SK-N-SH treated with all-trans-retinoic acid at 6 μM for 48 hours (cell line): ENCODE results near the gene CSGALNACT2.

ENCODE experiments used
- ATAC-seq: fragments of 200-7000 bp; cut with Tn5 transposase; 3 replicates; pipeline ENCODE4 v1.9.1; 2020; ENCODE audit warnings: mild to moderate bottlenecking, moderate library complexity
- ARNTL ChIP-seq: fragments of 450-650 bp; formaldehyde crosslinking; IDR thresholded peaks from 2 replicates; pipeline ENCODE4 v1.5.0; 2020; ENCODE audit warnings: low read depth, mild to moderate bottlenecking, moderate library complexity, borderline replicate concordance
- BACH2 ChIP-seq: fragments of 250-450 bp; sonication (Bioruptor Pico); IDR thresholded peaks from 2 replicates; pipeline ENCODE4 v1.9.0; 2021; ENCODE audit warnings: mild to moderate bottlenecking, borderline replicate concordance
- CSDC2 ChIP-seq: fragments of 250-450 bp; sonication (Bioruptor Pico); IDR thresholded peaks from 2 replicates; pipeline ENCODE4 v1.5.0; 2020; ENCODE audit warnings: mild to moderate bottlenecking, moderate library complexity
- GLIS3 ChIP-seq: fragments of 250-450 bp; sonication (Bioruptor Pico); IDR thresholded peaks from 2 replicates; pipeline ENCODE4 v1.5.0; 2020; ENCODE audit warnings: mild to moderate bottlenecking, moderate library complexity
- ISL1 ChIP-seq: fragments of 250-450 bp; sonication (Bioruptor Pico); IDR thresholded peaks from 2 replicates; pipeline ENCODE4 v2.1.2; 2022; ENCODE audit warnings: mild to moderate bottlenecking, moderate library complexity
- OSR1 ChIP-seq: fragments of 250-450 bp; sonication (Bioruptor Pico); IDR thresholded peaks from 2 replicates; pipeline ENCODE4 v1.8.0; 2022; ENCODE audit warnings: moderate library complexity, mild to moderate bottlenecking, inconsistent platforms
- RARB ChIP-seq: fragments of 250-450 bp; sonication (Bioruptor Pico); IDR thresholded peaks from 2 replicates; pipeline ENCODE4 v1.8.0; 2021; ENCODE audit warnings: mild to moderate bottlenecking, moderate library complexity
- SNAI2 ChIP-seq: fragments of 250-450 bp; sonication (Bioruptor Pico); IDR thresholded peaks from 2 replicates; pipeline ENCODE4 v1.5.0; 2020; ENCODE audit warnings: mild to moderate bottlenecking, moderate library complexity
- TCF4 ChIP-seq: fragments of 250-450 bp; sonication (Bioruptor Pico); IDR thresholded peaks from 2 replicates; pipeline ENCODE4 v1.8.0; 2021; ENCODE audit warnings: mild to moderate bottlenecking, moderate library complexity, borderline replicate concordance
- TOX ChIP-seq: fragments of 250-450 bp; sonication (Bioruptor Pico); IDR thresholded peaks from 2 replicates; pipeline ENCODE4 v1.8.0; 2021; ENCODE audit warnings: mild to moderate bottlenecking, moderate library complexity, borderline replicate concordance
- ZFP30 ChIP-seq: fragments of 450-650 bp; formaldehyde crosslinking; IDR thresholded peaks from 2 replicates; pipeline ENCODE4 v1.5.0; 2022; ENCODE audit warnings: mild to moderate bottlenecking, moderate library complexity
- ZNF70 ChIP-seq: fragments of 450-650 bp; formaldehyde crosslinking; IDR thresholded peaks from 2 replicates; pipeline ENCODE4 v1.5.0; 2020; ENCODE audit warnings: mild to moderate bottlenecking, moderate library complexity
- ZNF8 ChIP-seq: fragments of 450-650 bp; formaldehyde crosslinking; IDR thresholded peaks from 2 replicates; pipeline ENCODE4 v1.5.0; 2020; ENCODE audit warnings: mild to moderate bottlenecking, moderate library complexity
- TF ChIP-seq, protein P1 (sequence below): fragments of 250-450 bp; sonication (Bioruptor Pico); IDR thresholded peaks from 2 replicates; pipeline ENCODE4 v1.5.0; 2020; ENCODE audit warnings: mild to moderate bottlenecking, moderate library complexity
- TF ChIP-seq, protein P2 (sequence below): fragments of 250-450 bp; sonication (Bioruptor Pico); IDR thresholded peaks from 2 replicates; pipeline ENCODE4 v1.5.1; 2020; ENCODE audit warnings: low read depth, mild to moderate bottlenecking, moderate library complexity
- TF ChIP-seq, protein P3 (sequence below): fragments of 250-450 bp; sonication (Bioruptor Pico); IDR thresholded peaks from 2 replicates; pipeline ENCODE4 v1.5.1; 2021; ENCODE audit warnings: mild to moderate bottlenecking, moderate library complexity
- TF ChIP-seq, protein P4 (sequence below): fragments of 250-450 bp; sonication (Bioruptor Pico); IDR thresholded peaks from 2 replicates; pipeline ENCODE4 v1.8.0; 2021; ENCODE audit warnings: low read depth, mild to moderate bottlenecking, moderate library complexity, borderline replicate concordance
- TF ChIP-seq, protein P5 (sequence below): fragments of 250-450 bp; sonication (Bioruptor Pico); IDR thresholded peaks from 2 replicates; pipeline ENCODE4 v1.8.0; 2020; ENCODE audit warnings: mild to moderate bottlenecking, moderate library complexity, borderline replicate concordance

CSGALNACT2 gene

DNA sequence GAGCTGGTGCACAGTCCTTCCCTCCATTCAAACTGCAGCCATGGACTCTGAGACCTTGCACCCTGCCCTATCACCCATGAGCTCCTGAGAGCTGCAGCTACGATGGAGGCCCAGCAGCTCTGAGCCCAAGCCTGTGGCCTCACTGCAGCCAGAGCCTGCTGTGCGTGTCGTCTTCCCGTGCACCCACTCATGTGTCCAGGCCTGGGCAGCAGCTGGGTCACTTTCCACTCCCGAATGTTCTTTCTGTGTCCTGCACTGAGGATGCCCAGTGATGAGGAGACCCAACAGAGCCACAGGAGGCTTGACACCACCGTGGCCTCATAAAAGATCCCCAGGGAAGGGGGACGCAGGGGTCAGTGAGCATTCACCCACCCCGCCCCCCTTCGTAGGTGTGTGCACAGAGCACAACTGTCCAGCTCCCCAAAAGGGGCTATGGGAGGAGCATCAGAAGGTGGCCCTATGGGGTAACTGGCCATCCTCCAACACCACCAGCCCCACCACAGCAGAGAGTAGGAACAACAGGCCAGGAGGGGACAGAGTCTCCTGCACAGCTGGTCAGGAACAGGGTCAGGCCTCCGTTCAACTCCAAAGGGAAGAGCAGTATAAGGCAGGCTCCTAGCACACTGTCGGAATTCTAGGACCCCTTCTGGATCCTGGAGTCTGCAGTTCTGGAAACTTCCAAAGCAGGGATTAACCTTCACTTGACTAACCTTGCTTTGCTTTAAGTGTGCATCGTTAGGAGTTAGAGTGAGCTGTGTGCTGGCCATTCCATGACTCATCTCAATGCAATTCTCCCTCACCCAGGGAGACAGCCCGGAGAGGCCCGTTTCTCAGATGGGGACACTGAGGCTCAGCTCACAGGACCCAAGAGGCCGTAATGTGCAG is 76.1 kb downstream of the CSGALNACT2 start:
- TF ChIP-seq, protein P1, sequence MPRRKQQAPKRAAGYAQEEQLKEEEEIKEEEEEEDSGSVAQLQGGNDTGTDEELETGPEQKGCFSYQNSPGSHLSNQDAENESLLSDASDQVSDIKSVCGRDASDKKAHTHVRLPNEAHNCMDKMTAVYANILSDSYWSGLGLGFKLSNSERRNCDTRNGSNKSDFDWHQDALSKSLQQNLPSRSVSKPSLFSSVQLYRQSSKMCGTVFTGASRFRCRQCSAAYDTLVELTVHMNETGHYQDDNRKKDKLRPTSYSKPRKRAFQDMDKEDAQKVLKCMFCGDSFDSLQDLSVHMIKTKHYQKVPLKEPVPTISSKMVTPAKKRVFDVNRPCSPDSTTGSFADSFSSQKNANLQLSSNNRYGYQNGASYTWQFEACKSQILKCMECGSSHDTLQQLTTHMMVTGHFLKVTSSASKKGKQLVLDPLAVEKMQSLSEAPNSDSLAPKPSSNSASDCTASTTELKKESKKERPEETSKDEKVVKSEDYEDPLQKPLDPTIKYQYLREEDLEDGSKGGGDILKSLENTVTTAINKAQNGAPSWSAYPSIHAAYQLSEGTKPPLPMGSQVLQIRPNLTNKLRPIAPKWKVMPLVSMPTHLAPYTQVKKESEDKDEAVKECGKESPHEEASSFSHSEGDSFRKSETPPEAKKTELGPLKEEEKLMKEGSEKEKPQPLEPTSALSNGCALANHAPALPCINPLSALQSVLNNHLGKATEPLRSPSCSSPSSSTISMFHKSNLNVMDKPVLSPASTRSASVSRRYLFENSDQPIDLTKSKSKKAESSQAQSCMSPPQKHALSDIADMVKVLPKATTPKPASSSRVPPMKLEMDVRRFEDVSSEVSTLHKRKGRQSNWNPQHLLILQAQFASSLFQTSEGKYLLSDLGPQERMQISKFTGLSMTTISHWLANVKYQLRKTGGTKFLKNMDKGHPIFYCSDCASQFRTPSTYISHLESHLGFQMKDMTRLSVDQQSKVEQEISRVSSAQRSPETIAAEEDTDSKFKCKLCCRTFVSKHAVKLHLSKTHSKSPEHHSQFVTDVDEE (CRISPR knock-in tag) = no peak
- TF ChIP-seq RARB (CRISPR knock-in tag) (no peak), ZNF8 (CRISPR knock-in tag) (no peak)
- peak; percentile 15; the same call in 1 of the 3 replicates for ATAC-seq

DNA sequence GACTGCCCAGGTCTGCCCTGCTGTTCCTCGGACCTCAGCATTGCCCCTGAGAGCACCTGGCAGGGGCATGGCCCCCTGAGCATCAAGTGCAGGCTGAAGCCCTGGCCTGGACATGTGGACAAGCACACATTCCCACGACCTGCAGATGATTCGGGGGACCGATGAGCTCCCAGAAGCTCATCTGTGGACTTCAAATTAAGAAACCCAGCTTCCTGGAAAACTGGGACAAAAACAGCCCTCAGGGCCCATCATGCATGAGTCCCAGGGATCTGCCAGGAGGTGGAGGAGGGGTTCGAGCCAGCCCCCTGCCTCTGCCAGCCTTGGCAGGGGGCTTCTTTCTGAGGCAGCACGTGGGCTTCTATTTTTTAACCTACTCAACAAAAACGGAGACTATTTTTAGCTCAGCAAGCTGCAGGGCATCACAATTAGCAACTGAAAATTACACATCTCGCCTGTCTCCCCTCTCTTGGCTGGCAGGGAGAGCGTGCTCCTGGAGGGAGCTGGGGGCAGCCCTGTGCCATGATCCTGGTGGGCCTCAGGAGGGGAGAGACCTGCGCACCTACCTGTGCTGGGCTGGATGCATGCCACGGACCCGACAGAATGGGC is 76.8 kb downstream of the CSGALNACT2 start:
- ATAC-seq = no peak
- TF ChIP-seq, protein P2, sequence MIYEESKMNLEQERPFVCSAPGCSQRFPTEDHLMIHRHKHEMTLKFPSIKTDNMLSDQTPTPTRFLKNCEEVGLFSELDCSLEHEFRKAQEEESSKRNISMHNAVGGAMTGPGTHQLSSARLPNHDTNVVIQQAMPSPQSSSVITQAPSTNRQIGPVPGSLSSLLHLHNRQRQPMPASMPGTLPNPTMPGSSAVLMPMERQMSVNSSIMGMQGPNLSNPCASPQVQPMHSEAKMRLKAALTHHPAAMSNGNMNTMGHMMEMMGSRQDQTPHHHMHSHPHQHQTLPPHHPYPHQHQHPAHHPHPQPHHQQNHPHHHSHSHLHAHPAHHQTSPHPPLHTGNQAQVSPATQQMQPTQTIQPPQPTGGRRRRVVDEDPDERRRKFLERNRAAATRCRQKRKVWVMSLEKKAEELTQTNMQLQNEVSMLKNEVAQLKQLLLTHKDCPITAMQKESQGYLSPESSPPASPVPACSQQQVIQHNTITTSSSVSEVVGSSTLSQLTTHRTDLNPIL = no peak
- no peak for TF ChIP-seq ZFP30 (CRISPR knock-in tag)
- no peak for TF ChIP-seq SNAI2 (CRISPR knock-in tag)
- TF ChIP-seq TCF4 (CRISPR knock-in tag) = no peak
- no peak for TF ChIP-seq ISL1 (CRISPR knock-in tag)
- TF ChIP-seq, protein P1 (CRISPR knock-in tag) = no peak

DNA sequence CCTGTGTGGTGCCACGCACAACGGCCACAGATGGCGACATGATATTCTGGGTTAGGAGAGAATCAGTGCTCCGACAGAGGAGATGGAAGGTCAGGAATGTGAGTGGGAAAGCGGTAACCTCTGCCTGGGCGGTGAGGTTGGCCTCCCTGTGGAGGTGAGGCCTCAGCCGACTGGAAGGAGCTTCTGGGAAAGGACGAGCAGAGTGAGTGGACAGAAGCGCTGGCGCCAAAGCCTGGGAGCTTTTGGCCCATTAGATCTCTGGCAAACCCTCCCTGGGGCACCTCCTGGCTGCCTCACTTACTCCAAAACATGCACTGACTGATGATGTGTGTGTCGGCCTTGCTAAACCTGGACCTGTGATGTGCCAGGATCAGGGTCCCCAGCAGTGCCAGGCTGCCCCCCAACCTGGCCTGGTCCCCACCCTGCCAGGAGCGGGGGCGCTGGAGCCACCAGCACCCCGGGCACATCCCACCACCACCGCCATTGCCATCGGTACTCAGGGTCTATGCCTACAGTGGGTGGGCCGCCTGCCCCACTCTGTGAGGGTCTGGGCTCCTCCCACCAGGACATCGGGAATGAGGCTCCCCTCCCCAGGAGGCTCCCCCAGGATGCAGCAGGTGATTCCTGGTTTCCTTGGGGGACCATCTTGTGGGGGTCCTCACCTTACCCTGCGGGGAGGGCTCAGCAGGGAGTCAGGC is 77.7 kb downstream of the CSGALNACT2 start:
- no peak for ATAC-seq
- TF ChIP-seq ZNF8 (CRISPR knock-in tag) (no peak), ARNTL (CRISPR knock-in tag) (no peak), SNAI2 (CRISPR knock-in tag) (no peak), BACH2 (CRISPR knock-in tag) (no peak), RARB (CRISPR knock-in tag) (no peak), OSR1 (CRISPR knock-in tag) (no peak), TOX (CRISPR knock-in tag) (no peak), GLIS3 (CRISPR knock-in tag) (no peak), CSDC2 (CRISPR knock-in tag) (no peak), ZNF70 (no peak)
- TF ChIP-seq, protein P3, sequence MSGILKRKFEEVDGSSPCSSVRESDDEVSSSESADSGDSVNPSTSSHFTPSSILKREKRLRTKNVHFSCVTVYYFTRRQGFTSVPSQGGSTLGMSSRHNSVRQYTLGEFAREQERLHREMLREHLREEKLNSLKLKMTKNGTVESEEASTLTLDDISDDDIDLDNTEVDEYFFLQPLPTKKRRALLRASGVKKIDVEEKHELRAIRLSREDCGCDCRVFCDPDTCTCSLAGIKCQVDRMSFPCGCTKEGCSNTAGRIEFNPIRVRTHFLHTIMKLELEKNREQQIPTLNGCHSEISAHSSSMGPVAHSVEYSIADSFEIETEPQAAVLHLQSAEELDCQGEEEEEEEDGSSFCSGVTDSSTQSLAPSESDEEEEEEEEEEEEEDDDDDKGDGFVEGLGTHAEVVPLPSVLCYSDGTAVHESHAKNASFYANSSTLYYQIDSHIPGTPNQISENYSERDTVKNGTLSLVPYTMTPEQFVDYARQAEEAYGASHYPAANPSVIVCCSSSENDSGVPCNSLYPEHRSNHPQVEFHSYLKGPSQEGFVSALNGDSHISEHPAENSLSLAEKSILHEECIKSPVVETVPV = no peak
- TF ChIP-seq, protein P4, sequence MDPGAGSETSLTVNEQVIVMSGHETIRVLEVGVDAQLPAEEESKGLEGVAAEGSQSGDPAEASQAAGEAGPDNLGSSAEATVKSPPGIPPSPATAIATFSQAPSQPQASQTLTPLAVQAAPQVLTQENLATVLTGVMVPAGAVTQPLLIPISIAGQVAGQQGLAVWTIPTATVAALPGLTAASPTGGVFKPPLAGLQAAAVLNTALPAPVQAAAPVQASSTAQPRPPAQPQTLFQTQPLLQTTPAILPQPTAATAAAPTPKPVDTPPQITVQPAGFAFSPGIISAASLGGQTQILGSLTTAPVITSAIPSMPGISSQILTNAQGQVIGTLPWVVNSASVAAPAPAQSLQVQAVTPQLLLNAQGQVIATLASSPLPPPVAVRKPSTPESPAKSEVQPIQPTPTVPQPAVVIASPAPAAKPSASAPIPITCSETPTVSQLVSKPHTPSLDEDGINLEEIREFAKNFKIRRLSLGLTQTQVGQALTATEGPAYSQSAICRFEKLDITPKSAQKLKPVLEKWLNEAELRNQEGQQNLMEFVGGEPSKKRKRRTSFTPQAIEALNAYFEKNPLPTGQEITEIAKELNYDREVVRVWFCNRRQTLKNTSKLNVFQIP = no peak
- TF ChIP-seq, protein P5, sequence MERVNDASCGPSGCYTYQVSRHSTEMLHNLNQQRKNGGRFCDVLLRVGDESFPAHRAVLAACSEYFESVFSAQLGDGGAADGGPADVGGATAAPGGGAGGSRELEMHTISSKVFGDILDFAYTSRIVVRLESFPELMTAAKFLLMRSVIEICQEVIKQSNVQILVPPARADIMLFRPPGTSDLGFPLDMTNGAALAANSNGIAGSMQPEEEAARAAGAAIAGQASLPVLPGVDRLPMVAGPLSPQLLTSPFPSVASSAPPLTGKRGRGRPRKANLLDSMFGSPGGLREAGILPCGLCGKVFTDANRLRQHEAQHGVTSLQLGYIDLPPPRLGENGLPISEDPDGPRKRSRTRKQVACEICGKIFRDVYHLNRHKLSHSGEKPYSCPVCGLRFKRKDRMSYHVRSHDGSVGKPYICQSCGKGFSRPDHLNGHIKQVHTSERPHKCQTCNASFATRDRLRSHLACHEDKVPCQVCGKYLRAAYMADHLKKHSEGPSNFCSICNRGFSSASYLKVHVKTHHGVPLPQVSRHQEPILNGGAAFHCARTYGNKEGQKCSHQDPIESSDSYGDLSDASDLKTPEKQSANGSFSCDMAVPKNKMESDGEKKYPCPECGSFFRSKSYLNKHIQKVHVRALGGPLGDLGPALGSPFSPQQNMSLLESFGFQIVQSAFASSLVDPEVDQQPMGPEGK (CRISPR knock-in tag) = no peak
- TF ChIP-seq, protein P1 (CRISPR knock-in tag) = no peak
- TF ChIP-seq, all 23 proteins: peak for 0
